Activated CD8-positive, alpha-beta T cell treated with anti-CD3 and anti-CD28 coated beads for 36 hours (primary cell): Measurements from ENCODE around the gene METTL25. TPM values are rescaled to one million over a fixed set of nuclear protein-coding genes. Genes with fewer than 3 reads are reported as not detected.
A peak's percentile ranks its signal among the peaks of the same experiment; 100 is the strongest.

Source experiments
- ATAC-seq: fragments of 200-7000 bp; cut with Tn5 transposase; one replicate; pipeline ENCODE4 v1.10.0; 2021; ENCODE audit warnings: mild to moderate bottlenecking, moderate library complexity
- CTCF ChIA-PET: fragments of 350-600 bp; sonication (Branson Sonifier 250); formaldehyde crosslinking; loops from one replicate; lab custom pipeline; 2021; ENCODE audit warnings: antibody characterized with exemption; lab: Charles Lee
- POLR2A ChIA-PET: fragments of 350-600 bp; sonication (Branson Sonifier 250); formaldehyde crosslinking; loops from one replicate; lab custom pipeline; 2021; ENCODE audit warnings: antibody characterized with exemption; lab: Charles Lee
- DNase-seq: peaks from one replicate; pipeline ENCODE4 v3.0.0-alpha.2; 2020
- H3K27ac Mint-ChIP-seq: one replicate; pipeline ENCODE4 v1.8.0; 2021; ENCODE audit warnings: mild to moderate bottlenecking, mixed read lengths
- H3K27me3 Mint-ChIP-seq: one replicate; pipeline ENCODE4 v1.8.0; 2021; ENCODE audit warnings: mixed read lengths
- H3K36me3 Mint-ChIP-seq: one replicate; pipeline ENCODE4 v1.8.0; 2021; ENCODE audit warnings: low read depth, mixed read lengths
- H3K4me1 Mint-ChIP-seq: one replicate; pipeline ENCODE4 v1.8.0; 2021; ENCODE audit warnings: low read depth, mixed read lengths
- H3K4me3 Mint-ChIP-seq: one replicate; pipeline ENCODE4 v1.8.0; 2021; ENCODE audit warnings: mild to moderate bottlenecking, moderate library complexity, mixed read lengths
- H3K9me3 Mint-ChIP-seq: one replicate; pipeline ENCODE4 v1.8.0; 2021; ENCODE audit warnings: mixed read lengths
- CTCF ChIP-seq: fragments of 200-600 bp; IDR thresholded peaks from one replicate; pipeline ENCODE4 v1.8.0; 2022; ENCODE audit warnings: antibody characterized with exemption, mild to moderate bottlenecking
- intact Hi-C: fragments of 100-400 bp; cut with micrococcal nuclease; formaldehyde crosslinking; loops from one replicate; pipeline ENCODE4 v1.10.0; 2022
- total RNA-seq, 2 experiments: library from RNA; stranded (reverse); gene quantifications; one replicate each; pipeline ENCODE4 v1.2.3, GENCODE V29; 2021

The METTL25 gene
- total RNA-seq, 2 experiments from 2014 or later: 4.6 to 6.6 TPM

DNA sequence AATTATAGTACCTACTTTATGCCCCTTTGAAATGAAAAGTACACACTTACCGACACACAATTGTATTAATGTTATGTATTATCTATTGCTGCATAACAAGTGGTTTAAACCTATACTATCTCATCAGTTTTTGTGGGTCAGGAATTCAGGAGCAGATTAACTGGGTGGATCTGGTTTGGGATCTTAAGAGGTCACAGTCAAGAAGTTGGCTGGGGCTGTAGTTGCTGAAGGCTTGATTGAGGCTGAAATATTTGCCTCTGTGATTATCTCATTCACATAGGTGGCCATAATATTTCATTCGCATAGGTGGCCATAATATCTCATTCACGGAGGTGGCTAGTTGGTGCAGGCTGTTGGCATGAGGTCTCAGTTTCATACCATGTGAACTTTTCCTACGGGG is 5.7 kb downstream of the METTL25 start:
- peaks cover 3% of the 10 kb centered on the region for H3K9me3 Mint-ChIP-seq
- H3K4me3 Mint-ChIP-seq: no peak overlapping the region
- POLR2A ChIA-PET: no interaction called here
- no peak for TF ChIP-seq CTCF
- H3K4me1 Mint-ChIP-seq: peaks cover 27% of the 10 kb centered on the region
- H3K27ac Mint-ChIP-seq: no peak overlapping the region
- ATAC-seq (no peak), DNase-seq (no peak)
- CTCF ChIA-PET: interaction anchor here (1.6 kb wide), 1 partner anchor 11 kb away, joined by 3 read pairs; no protein-coding TSS in a partner anchor
- H3K27me3 Mint-ChIP-seq: no peaks in the 10 kb centered on the region
- H3K36me3 Mint-ChIP-seq: peaks cover 10% of the 10 kb centered on the region
- intact Hi-C loops: no loop called here

GRCh38 chr12:82366197-82366596 is 7.9 kb downstream of the METTL25 start:
- no peak for ATAC-seq
- H3K36me3 Mint-ChIP-seq: peaks cover 14% of the 10 kb centered on the region
- ChIA-PET CTCF (no interaction called here), POLR2A (no interaction called here)
- DNase-seq: no peak
- H3K4me3 Mint-ChIP-seq: no peak overlapping the region
- H3K9me3 Mint-ChIP-seq: peaks cover 3% of the 10 kb centered on the region
- intact Hi-C loops: no loop called here
- no peaks in the 10 kb centered on the region for H3K27me3 Mint-ChIP-seq
- peaks cover 9% of the 10 kb centered on the region for H3K4me1 Mint-ChIP-seq
- no peak for TF ChIP-seq CTCF
- H3K27ac Mint-ChIP-seq: no peak overlapping the region

- ChIA-PET POLR2A (no interaction called here), CTCF (interaction anchor here (1.1 to 1.3 kb wide), 2 partner anchors 12 to 17 kb away, joined by 3 read pairs; partner anchors contain the start of genes CCDC59 and METTL25)
- Mint-ChIP-seq H3K36me3 (peaks cover 44% of the 10 kb centered on the region), H3K27ac (no peak overlapping the region), H3K27me3 (no peaks in the 10 kb centered on the region), H3K4me1 (no peaks in the 10 kb centered on the region), H3K4me3 (no peak overlapping the region), H3K9me3 (peaks cover 11% of the 10 kb centered on the region)
- no peak for ATAC-seq
- no peak for TF ChIP-seq CTCF
- intact Hi-C loops: no loop called here
- no peak for DNase-seq
Observed at GRCh38 chr12:82375201-82375600, 16.9 kb downstream of the METTL25 start.

- DNase-seq (no peak), ATAC-seq (no peak)
- POLR2A ChIA-PET: no interaction called here
- intact Hi-C loops: no loop called here
- Mint-ChIP-seq H3K27me3 (no peaks in the 10 kb centered on the region), H3K36me3 (peaks cover 19% of the 10 kb centered on the region), H3K9me3 (peaks cover 7% of the 10 kb centered on the region), H3K27ac (no peak overlapping the region), H3K4me3 (no peak overlapping the region), H3K4me1 (no peaks in the 10 kb centered on the region)
- TF ChIP-seq CTCF: no peak
- CTCF ChIA-PET: no interaction called here
Observed at GRCh38 chr12:82378997-82379396, 20.7 kb downstream of the METTL25 start.

DNA sequence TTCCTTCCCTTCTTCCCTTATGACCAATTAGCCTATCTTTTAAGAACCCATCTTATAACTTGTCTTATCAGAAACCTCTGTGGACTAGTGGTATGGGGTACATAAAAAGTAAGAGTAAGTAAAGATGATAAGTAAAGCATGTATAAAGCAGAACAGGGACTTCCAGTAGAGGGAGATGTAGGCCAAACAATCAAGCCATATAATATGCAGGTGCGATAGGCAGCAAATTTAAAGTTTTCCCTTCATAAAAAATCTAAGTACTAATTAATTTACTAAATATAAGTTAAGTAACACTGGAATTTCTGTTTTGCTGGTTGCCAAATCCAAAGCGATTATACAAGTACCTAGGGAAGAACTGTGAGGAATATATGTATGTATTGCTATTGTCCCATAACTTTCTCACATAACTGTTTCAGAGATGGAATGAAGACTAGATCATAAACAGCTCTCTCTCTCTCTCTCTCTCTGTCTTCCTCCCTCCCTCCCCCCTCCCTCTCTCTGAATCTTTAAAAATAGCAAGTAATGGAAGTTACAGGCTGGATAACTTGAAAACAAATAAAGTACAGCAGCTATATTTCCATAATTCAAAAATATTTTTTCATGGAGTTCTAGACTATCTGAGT is 25.7 kb downstream of the METTL25 start:
- Mint-ChIP-seq H3K27me3 (no peaks in the 10 kb centered on the region), H3K27ac (no peak overlapping the region), H3K36me3 (peaks cover 6% of the 10 kb centered on the region), H3K4me3 (no peak overlapping the region), H3K4me1 (no peaks in the 10 kb centered on the region), H3K9me3 (peaks cover 2% of the 10 kb centered on the region)
- peak; percentile 19 for TF ChIP-seq CTCF
- no peak for DNase-seq
- POLR2A ChIA-PET: no interaction called here
- intact Hi-C loops: no loop called here
- CTCF ChIA-PET: no interaction called here
- ATAC-seq: no peak
